Measurements from ENCODE around the gene OTUD6A. TPM values are rescaled to one million over a fixed set of nuclear protein-coding genes. Genes with fewer than 3 reads are reported as not detected.

The OTUD6A gene
- polyA plus RNA-seq, 3 donors = not detected

DNA sequence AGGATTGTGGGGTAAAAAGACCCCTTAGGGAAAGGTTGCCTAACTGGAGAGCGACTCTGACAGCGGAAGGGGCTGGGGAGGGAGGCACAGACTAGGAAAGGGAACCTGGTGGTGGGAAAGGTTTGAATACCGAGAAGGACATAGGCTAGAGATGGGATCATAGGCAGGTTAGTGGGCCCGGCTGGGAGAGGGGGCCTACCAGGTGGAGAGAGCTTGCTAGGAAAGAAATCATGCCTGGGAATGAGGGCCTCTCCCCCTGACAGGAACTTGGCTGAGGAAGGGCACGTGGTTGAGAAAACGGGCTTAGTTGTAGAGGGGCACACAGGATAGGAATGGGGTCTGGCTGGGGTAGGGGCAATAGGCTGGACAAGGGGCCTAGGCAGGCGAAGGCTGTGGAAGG lies 4.4 kb downstream of the OTUD6A start:
- H3K27ac Mint-ChIP-seq = no peak overlapping the region
- H3K4me2 ChIP-seq (replicated peaks; ENCODE audit: extremely low read depth, low read length, poor library complexity, severe bottlenecking) = no peak overlapping the region
- H3K4me3 Mint-ChIP-seq = no peak overlapping the region

DNA sequence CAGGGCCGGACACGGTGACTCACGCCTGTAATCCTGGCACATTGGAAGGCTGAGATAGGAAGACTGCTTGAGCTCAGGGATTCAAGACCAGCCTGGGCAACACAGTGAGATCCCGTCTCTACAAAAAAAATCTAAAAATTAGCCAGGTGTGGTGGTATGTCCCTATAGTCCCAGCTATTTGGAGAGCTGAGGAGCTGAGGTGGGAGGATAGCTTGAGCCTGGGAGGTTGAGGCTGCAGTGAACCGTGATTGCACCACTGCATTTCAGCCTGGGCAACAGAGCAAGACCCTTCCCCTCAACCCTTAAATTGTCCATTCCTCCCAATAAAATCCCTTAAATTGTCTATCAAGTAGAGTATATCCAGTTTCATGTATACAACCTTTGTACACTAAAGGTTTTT lies 17.0 kb downstream of the OTUD6A start:
- H4K20me1 ChIP-seq (ENCODE audit: insufficient read depth, low read length) = no peaks in the 10 kb centered on the region
- H3K36me3 ChIP-seq (replicated peaks in 1 of 2; ENCODE audit: control insufficient read depth in 1 of 2, insufficient read depth in 2 of 2, low read length in 2 of 2) = no peaks in the 10 kb centered on the region
- no peak overlapping the region for H3K9ac ChIP-seq (ENCODE audit: insufficient read depth, low read length, poor library complexity, severe bottlenecking)
- Mint-ChIP-seq H3K9me3 (peaks cover 0 to 6% (median 4%) of the 10 kb centered on the region in 7 donors), H3K36me3 (no peaks in the 10 kb centered on the region), H3K27me3 (ENCODE audit: low read depth in 3 of 3) (peaks cover 0 to 19% (median 4%) of the 10 kb centered on the region in 3 donors), H3K27ac (no peak overlapping the region), H3K4me1 (no peaks in the 10 kb centered on the region), H3K4me3 (no peak overlapping the region)
- no peaks in the 10 kb centered on the region for H3K27me3 ChIP-seq (ENCODE audit: control insufficient read depth in 2 of 2, insufficient read depth in 2 of 2, low read length in 2 of 2)
- H3K9me3 ChIP-seq (replicated peaks in 1 of 2; ENCODE audit: control insufficient read depth in 1 of 2, insufficient read depth in 1 of 2, low read length in 2 of 2) = no peaks in the 10 kb centered on the region
- intact Hi-C loops (cut with micrococcal nuclease) = no loop called here
- 69% methylated on average over 3 of the region's 5 CpGs for WGBS (ENCODE audit: insufficient coverage)
- no peak overlapping the region for H2AFZ ChIP-seq (ENCODE audit: insufficient read depth, low read depth, low read length, poor library complexity, severe bottlenecking)
- H3K79me2 ChIP-seq (ENCODE audit: insufficient read depth, low read length) = no peaks in the 10 kb centered on the region
- H3K4me3 ChIP-seq (replicated peaks in 1 of 3; ENCODE audit: low read depth in 2 of 3, low read length in 3 of 3) = no peak overlapping the region
- H3K27ac ChIP-seq (ENCODE audit: low read depth in 1 of 2, low read length in 2 of 2) = no peak overlapping the region
- no peaks in the 10 kb centered on the region for H3K4me1 ChIP-seq (ENCODE audit: control insufficient read depth in 1 of 2, insufficient read depth in 2 of 2, low read length in 2 of 2)
- TF ChIP-seq, protein P1, sequence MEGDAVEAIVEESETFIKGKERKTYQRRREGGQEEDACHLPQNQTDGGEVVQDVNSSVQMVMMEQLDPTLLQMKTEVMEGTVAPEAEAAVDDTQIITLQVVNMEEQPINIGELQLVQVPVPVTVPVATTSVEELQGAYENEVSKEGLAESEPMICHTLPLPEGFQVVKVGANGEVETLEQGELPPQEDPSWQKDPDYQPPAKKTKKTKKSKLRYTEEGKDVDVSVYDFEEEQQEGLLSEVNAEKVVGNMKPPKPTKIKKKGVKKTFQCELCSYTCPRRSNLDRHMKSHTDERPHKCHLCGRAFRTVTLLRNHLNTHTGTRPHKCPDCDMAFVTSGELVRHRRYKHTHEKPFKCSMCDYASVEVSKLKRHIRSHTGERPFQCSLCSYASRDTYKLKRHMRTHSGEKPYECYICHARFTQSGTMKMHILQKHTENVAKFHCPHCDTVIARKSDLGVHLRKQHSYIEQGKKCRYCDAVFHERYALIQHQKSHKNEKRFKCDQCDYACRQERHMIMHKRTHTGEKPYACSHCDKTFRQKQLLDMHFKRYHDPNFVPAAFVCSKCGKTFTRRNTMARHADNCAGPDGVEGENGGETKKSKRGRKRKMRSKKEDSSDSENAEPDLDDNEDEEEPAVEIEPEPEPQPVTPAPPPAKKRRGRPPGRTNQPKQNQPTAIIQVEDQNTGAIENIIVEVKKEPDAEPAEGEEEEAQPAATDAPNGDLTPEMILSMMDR (IDR thresholded peaks at IDR 0.05) = no peak
- no peak for DNase-seq
- H3K4me2 ChIP-seq (replicated peaks; ENCODE audit: extremely low read depth, low read length, poor library complexity, severe bottlenecking) = no peak overlapping the region

More for the DNA sequence above, 4.4 kb downstream of the OTUD6A start:
- intact Hi-C loops (cut with micrococcal nuclease) = no loop called here
- H3K4me1 Mint-ChIP-seq = no peaks in the 10 kb centered on the region
- Histone ChIP-seq H3K4me3 (replicated peaks in 1 of 3; ENCODE audit: low read depth in 2 of 3, low read length in 3 of 3) (no peak overlapping the region), H3K36me3 (replicated peaks in 1 of 2; ENCODE audit: control insufficient read depth in 1 of 2, insufficient read depth in 2 of 2, low read length in 2 of 2) (no peaks in the 10 kb centered on the region), H3K9me3 (replicated peaks in 1 of 2; ENCODE audit: control insufficient read depth in 1 of 2, insufficient read depth in 1 of 2, low read length in 2 of 2) (peaks cover 0 to 6% of the 10 kb centered on the region in 2 donors), H4K20me1 (ENCODE audit: insufficient read depth, low read length) (no peaks in the 10 kb centered on the region), H3K4me1 (ENCODE audit: control insufficient read depth in 1 of 2, insufficient read depth in 2 of 2, low read length in 2 of 2) (no peaks in the 10 kb centered on the region), H3K27me3 (ENCODE audit: control insufficient read depth in 2 of 2, insufficient read depth in 2 of 2, low read length in 2 of 2) (no peaks in the 10 kb centered on the region), H3K79me2 (ENCODE audit: insufficient read depth, low read length) (no peaks in the 10 kb centered on the region), H3K9ac (ENCODE audit: insufficient read depth, low read length, poor library complexity, severe bottlenecking) (no peak overlapping the region), H2AFZ (ENCODE audit: insufficient read depth, low read depth, low read length, poor library complexity, severe bottlenecking) (no peak overlapping the region), H3K27ac (ENCODE audit: low read depth in 1 of 2, low read length in 2 of 2) (no peak overlapping the region)
- TF ChIP-seq, protein P1 (IDR thresholded peaks at IDR 0.05) = no peak
- no peak for DNase-seq
- H3K27me3 Mint-ChIP-seq (ENCODE audit: low read depth in 3 of 3) = peaks cover 3 to 12% (median 3%) of the 10 kb centered on the region in 3 donors
- H3K36me3 Mint-ChIP-seq = no peaks in the 10 kb centered on the region
- 100% methylated on average over 2 of the region's 7 CpGs for WGBS (ENCODE audit: insufficient coverage)
- H3K9me3 Mint-ChIP-seq = peaks cover 0 to 19% (median 8%) of the 10 kb centered on the region in 7 donors
